ENCODE results near the gene PRPF6.

The PRPF6 gene

GRCh38 chr20:64021124-64021975 is 40.4 kb downstream of the PRPF6 start:
- DNase-seq = no peak

GRCh38 chr20:64022671-64023360 is 41.9 kb downstream of the PRPF6 start:
- DNase-seq = no peak

DNA sequence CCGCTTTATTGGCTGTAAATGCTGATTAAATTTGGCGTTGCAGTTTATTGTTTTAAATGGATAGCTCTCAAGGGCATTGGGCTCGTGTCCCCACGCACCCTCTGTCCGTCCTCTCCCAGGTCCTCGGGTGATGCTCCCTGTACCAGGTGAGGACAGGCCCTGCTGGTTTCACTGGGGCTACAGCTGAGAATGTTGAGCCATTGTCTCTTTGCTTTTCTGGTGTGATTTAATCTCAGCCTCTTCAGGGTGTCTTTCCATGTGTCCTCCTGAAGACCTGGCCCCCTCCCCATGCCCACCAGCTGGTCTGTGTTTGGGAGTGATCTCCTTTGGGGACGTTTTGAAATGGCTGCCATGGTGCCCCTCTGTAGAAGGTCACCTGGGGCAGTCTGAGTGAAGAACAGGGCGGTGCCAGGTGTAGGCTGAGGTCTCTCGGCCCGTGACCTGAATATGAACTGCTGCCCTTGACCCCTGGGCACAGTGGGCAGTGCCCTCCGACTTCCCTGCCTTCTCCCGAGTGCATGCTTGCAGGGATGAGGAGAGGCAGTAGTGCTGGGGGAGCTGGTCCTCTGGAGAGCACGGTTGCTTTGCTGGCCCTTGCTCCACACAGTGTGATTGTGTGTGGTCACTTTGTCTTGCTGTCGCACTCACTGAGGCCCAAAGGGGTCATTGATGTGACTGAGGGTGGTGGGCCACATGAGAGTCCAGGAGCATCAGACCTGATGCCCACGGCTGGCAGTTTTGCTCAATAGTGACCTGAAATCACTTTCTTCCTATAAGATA is 42.6 kb downstream of the PRPF6 start:
- no peak for DNase-seq

- DNase-seq = no peak
Measured at GRCh38 chr20:64024141-64024990, 43.4 kb downstream of the PRPF6 start.

- DNase-seq = no peak
Measured at GRCh38 chr20:64025101-64025825, 44.3 kb downstream of the PRPF6 start.

- no peak for DNase-seq
Measured at GRCh38 chr20:64025826-64026412, 45.0 kb downstream of the PRPF6 start.

DNA sequence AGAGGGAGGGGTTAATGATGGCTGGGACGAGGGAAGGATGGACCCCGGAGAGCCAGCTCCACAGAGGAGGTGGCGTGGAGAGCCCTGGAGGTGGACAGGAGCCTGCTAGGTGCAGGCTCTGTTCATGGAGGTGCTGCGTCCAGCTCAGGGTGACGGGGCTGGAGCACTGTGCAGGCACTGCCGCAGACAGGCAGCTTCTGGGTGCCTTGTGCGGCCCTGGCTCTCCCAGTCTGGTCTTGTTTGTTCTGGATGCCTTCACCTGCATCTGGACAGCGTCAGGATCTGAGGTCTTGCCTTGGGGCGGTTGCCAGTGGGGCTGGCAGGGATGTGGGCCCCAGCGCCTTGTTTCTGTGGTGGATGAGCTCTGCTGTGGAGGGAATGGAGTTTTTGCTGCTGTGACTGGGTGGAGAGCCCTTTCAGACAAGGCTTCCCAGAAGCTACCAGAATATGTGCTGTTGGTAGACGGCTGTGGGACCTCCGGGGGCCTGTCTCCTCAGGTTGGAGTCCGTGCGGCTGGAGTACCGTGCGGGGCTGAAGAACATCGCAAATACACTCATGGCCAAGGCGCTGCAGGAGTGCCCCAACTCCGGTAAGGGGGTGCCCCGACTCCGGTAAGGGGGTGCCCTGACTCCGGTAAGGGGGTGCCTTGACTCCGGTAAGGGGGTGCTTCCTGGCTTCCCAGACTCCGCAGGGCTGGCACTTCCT is 47.2 kb downstream of the PRPF6 start:
- DNase-seq = no peak

DNA sequence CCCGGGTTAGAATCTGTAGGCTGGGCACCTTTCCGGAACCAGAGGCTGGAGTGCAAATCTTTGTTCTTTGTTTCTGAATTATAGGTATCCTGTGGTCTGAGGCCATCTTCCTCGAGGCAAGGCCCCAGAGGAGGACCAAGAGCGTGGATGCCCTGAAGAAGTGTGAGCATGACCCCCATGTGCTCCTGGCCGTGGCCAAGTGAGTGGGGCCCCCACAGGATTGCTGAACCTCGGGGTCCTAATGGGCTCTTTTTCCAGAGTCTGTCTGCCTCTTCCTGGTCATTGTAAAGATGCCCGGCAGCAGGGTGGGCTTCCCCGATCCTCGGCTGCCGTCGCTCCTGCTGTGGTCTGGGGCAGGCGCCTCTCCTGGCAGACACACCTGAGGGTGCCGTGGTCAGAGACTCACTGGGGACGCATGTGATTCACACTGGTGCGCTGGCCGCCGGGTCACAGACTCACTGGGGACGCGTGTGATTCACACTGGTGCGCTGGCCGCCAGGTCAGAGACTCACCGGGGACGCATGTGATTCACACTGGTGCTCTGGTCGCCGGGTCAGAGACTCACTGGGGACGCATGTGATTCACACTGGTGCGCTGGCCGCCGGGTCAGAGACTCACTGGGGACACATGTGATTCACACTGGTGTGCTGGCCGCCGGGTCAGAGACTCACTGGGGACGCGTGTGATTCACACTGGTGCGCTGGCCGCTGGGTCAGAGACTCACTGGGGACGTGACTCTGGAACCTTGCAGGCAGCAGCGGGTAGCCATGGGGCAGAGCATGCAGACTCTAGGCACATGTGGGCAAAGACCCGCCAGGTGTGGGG is 48.6 kb downstream of the PRPF6 start:
- DNase-seq = no peak

DNA sequence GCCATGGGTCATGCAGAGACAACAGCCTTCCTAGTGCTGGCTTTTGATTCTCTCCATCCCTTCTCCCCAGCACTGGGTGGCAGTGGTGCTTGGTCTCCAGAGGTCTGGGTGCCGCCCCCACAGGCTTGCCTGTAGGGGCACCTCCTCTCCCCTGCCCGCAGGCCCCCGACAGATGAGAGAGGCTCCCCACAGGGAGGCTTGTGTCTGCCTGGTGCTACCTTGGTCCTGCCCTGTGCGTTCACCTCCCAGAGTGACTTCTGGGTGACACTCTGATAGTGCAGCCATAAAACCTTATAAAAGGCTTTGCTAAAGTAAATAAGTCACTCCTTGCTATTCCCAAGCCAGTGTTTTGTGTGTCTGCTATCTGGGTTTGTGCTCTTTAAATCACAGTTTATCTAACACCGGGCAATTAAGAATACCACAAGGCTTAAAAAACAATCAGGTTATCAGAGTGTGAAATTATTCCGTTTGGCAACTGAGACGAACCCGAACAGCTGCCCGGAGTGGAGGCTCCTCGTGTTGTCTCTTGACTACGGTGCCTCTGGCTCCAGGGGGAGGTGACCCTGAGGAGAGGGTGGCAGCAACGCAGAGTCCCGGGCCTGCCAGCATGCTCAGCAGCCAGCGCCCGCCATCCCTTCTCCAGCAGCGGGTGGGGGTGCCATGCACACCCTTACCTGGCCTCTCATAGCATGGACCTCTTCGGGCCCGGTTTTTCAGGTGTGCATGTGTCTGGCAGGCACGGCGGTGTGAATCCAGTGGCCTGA is 49.6 kb downstream of the PRPF6 start:
- no peak for DNase-seq

GRCh38 chr20:64031822-64032314 is 50.9 kb downstream of the PRPF6 start:
- no peak for DNase-seq

DNA sequence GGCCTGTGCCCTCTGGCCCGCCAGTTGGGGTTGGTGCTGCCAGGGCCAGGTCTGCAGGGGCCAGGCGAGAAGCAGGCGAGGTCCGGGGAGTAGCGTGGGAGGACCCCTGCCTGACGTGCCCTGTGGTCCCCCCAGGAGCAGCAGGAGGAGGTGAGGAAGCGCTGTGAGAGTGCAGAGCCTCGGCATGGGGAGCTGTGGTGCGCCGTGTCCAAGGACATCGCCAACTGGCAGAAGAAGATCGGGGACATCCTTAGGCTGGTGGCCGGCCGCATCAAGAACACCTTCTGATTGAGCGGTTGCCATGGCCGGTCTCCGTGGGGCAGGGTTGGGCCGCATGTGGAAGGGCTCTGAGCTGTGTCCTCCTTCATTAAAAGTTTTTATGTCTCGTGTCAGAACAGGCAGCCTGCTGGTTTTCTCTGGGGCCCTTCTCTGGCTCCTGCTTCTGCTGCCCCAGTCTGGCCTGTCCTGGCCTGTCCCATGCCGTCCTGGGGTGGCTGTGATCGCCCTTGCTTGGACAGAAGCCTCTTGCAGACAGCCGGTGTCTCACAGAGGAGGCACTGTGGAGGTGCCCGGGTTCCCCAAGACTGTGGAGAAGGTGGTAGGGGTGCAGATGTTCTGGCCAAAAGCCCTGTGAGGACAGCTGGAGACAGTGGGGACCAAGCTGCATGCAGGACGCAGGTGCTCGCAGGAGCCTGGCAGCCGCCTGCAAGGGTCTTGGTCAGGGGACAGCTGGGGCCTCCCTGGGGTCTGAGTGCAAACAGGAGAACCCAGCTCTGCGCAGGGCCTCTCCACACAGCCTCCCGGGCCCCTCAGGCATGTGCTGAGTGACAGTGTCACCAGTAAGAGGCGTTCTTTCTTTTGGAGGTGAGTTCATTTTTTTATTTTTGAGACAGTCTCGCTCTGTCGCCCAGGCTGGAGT is 52.0 kb downstream of the PRPF6 start:
- no peak for DNase-seq

DNA sequence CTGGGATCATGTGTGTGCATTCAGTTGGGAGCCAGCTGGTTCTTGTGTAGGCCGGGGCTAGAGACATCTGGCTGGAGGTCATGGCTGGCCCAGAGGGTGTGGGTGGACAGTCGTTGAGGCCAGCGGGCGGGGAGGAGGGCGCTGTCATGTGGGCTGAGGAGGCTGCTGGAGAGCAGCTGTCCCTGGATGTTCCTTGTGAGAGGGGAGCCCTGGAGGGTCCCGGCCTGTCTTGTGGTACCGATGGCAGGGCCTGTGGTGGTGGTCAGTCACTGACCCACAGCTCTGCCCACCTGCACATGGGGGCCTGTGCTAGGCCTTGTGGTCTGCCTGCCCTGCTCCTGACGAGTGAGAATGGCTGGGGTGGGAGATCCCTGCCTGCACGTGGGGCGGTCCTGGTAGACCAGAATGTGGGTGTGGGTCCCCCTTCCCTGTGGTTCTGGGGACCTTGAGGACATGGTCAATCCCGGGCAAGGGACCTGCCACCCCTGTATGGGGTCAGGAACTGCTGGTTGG is 53.1 kb downstream of the PRPF6 start:
- no peak for DNase-seq

DNA sequence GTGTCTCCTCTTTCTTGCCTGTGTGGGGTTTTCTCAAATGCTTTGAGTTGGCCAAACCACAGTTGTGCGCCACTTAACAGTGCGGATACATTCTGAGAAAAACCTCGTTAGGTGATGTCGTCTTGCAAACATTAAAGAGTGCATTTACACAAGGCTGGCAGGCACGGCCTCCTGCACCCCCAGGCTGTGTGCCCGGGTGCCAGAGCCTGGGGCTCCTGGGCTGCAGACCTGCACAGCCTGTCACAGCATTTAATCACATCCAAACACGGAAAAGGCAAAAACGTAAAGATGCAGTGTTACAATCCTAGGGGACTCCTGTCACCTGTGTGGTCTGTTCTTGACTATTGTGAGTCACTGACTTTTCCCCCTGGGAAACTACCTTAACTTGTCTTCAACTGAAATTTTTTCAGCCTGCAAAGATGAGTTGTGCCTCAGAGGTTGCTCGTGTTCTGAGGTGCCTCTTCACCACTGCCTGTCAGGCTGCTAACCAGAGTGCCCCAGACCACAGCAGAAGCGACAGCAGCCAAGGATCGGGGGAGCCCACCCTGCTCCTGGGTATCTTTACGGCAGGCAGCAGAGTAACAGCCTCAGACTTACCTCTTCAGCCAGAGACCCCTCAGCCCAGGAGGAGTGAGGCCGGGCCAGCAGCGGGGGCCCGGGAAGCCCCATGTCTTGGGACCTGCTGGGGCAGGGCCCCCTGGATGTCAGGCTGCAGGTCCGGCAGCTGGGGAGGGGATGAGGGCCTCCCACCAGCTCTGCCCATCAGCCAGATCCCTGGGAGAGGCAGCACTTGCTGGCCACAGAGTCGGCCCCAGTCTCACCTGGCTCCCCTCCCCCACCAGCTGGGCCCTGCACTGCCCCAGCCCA is 54.4 kb downstream of the PRPF6 start:
- DNase-seq = no peak

- DNase-seq = no peak
Measured at GRCh38 chr20:64035933-64036345, 55.0 kb downstream of the PRPF6 start, which contains the start of gene C20orf204. TSS of gene C20orf204 (plus strand) at chr20:64036182. CDS start at chr20:64036324, 142 bp downstream.

DNA sequence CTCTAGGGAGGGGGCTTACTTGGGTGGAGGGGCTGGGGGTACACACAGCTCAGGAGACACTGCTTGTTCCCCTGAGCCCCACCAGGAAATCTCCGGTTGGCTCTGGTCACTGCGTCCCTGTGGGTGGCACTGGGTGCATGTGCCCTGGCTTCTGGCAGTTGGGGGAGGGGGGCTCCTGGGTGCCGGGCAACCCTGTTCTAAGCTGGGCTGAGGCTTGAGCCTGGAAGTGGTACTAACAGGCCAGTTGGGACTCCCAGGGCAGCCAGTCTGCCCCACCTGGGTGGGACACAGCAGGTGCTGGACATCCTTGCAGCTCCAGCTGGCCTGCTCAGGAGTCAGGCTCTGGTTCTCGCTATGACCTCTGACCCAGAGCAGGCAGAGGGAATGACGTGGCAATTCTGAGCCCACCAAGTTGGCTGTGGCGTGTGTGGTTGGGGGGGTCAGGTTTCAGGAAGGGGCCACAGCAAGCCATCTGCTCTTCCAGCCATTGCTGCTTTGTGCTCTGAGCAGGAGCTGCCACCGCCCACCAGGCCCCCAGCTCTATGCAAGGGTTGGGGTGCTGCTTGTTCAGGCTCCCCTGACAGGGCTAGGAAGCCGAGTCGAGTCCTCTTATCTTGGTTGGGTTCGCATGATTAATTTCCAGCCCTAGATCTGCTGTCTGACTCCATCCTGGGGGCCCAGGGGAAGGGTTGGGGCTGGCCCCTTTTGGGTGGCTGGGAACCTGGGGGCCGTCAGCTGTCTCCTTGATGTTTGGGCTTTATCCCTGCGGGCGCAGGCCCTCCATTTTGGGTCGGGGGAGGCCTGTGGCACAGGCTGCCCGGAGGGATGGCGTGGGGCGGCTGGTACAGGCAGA is 55.6 kb downstream of the PRPF6 start:
- DNase-seq = no peak

DNA sequence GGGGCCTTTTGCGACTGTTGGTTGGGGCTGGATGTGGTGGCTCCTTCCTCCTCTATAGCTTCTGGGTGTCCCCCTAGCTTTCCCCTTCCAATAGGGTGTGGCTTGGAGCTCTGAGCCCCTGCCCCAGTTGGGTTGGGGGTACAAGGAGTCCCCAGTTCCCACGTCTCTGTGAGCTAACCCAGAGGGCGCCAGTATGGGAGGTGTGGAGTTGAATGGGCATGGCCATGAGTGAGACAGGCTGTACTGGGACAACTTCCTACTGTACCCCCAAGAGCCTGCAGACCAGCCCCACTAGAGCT is 56.2 kb downstream of the PRPF6 start:
- DNase-seq = no peak
